K562 (cell line): Measurements from ENCODE around the gene TTC24. TPM values are rescaled to one million over a fixed set of nuclear protein-coding genes. Genes with fewer than 3 reads are reported as not detected.

Experiments used
- ATAC-seq: fragments of 200-7000 bp; cut with Tn5 transposase; 3 replicates; pipeline ENCODE4 v1.9.1; 2020; ENCODE audit warnings: moderate library complexity
- BruUV-seq: library from RNA; stranded (reverse); fragments of 400-500 nt; replicated peaks from 2 replicates; lab custom pipeline; 2021; lab: Mats Ljungman, UMichigan
- CTCF ChIA-PET: fragments of 300-600 bp; formaldehyde crosslinking; extraction: SDS; loops from one replicate; lab custom pipeline; 2021; ENCODE audit warnings: low intra/inter-chr PET ratio; lab: Yijun Ruan, JAX
- POLR2A ChIA-PET: fragments of 300-600, 350-650 bp; sonication (Branson Sonifier 250); formaldehyde crosslinking; extraction: SDS; loops from one replicate; lab custom pipeline; 2021; ENCODE audit warnings: antibody characterized with exemption, inconsistent platforms; lab: Yijun Ruan, JAX
- DNase-seq, 4 experiments: peaks; one replicate each; pipeline versions ENCODE4 v3.0.0 to v3.0.0-alpha.2; 2011 to 2018; ENCODE audit warnings: low spot score in 3 of 4, mixed read lengths in 3 of 4; ENCODE audit errors: extremely low read depth in 1 of 4
- FAIRE-seq: peaks from 2 replicates; lab custom pipeline; 2011; peaks lifted over from hg19 to GRCh38; lab: Jason Lieb, UNC
- H2AFZ ChIP-seq: 2 replicates; pipeline ENCODE4 v1.6.0; 2011; ENCODE audit warnings: low read depth, low read length, control low read depth, inconsistent platforms
- H3K27ac ChIP-seq: fragments of 200-600 bp; 3 replicates; pipeline ENCODE4 v1.8.0; 2011; ENCODE audit warnings: low read depth, mild to moderate bottlenecking, control low read depth, inconsistent platforms, low read length, moderate library complexity, mixed read lengths; ENCODE audit errors: extremely low read depth
- H3K27me3 ChIP-seq, 2 experiments: fragments of 300-600 bp in 1 of 2; 2 replicates in 1 of 2; 3 replicates in 1 of 2; pipeline versions ENCODE4 v1.6.0 to v1.8.0; 2011; ENCODE audit warnings: inconsistent platforms in 2 of 2, low read length in 2 of 2, mild to moderate bottlenecking in 1 of 2, mixed read lengths in 1 of 2, moderate library complexity in 1 of 2; ENCODE audit not compliant: control insufficient read depth in 2 of 2, insufficient read depth in 2 of 2
- H3K36me3 ChIP-seq: fragments of 300-600 bp; 3 replicates; pipeline ENCODE4 v1.8.0; 2011; ENCODE audit warnings: mild to moderate bottlenecking, low read length, inconsistent platforms; ENCODE audit not compliant: control insufficient read depth, insufficient read depth
- H3K4me1 ChIP-seq, 2 experiments: fragments of 200-600 bp in 1 of 2; replicated peaks in 1 of 2; 2 replicates in 1 of 2; 3 replicates in 1 of 2; pipeline versions ENCODE4 v1.5.1 to v1.8.0; 2011; ENCODE audit warnings: inconsistent platforms in 2 of 2, low read length in 2 of 2, mild to moderate bottlenecking in 1 of 2, mixed read lengths in 1 of 2, moderate library complexity in 1 of 2; ENCODE audit not compliant: control insufficient read depth in 2 of 2, insufficient read depth in 2 of 2
- H3K4me2 ChIP-seq: 2 replicates; pipeline ENCODE4 v1.6.1; 2011; ENCODE audit warnings: low read length, control low read depth, inconsistent platforms, mixed read lengths; ENCODE audit not compliant: insufficient read depth
- H3K4me3 ChIP-seq: fragments of 200-600 bp; sonication (generic), shearing (Covaris generic); 2 replicates; pipeline ENCODE4 v1.5.1; 2016; ENCODE audit warnings: control low read depth, inconsistent platforms
- H3K79me2 ChIP-seq: fragments of 200-600 bp; 3 replicates; pipeline ENCODE4 v1.8.0; 2011; ENCODE audit warnings: low read length, inconsistent platforms; ENCODE audit not compliant: control insufficient read depth, insufficient read depth
- H3K9ac ChIP-seq, 2 experiments: 2 replicates each; pipeline versions ENCODE4 v1.6.0 to v1.6.1; 2011; ENCODE audit warnings: low read depth in 2 of 2, low read length in 2 of 2, control low read depth in 1 of 2, inconsistent platforms in 1 of 2, mild to moderate bottlenecking in 1 of 2, mixed read lengths in 1 of 2; ENCODE audit not compliant: insufficient read depth in 1 of 2
- H3K9me1 ChIP-seq: one replicate; pipeline ENCODE4 v1.6.0; 2011; ENCODE audit warnings: inconsistent platforms, mild to moderate bottlenecking, low read length, moderate library complexity; ENCODE audit not compliant: control insufficient read depth, insufficient read depth
- H3K9me3 ChIP-seq: replicated peaks from 2 replicates; pipeline ENCODE4 v1.5.1; 2011; ENCODE audit warnings: low read depth, low read length, inconsistent platforms; ENCODE audit not compliant: control insufficient read depth, insufficient read depth
- H4K20me1 ChIP-seq: replicated peaks from 2 replicates; pipeline ENCODE4 v1.6.1; 2011; ENCODE audit warnings: low read length, inconsistent platforms, mixed read lengths; ENCODE audit not compliant: control insufficient read depth, insufficient read depth
- BHLHE40 ChIP-seq: IDR thresholded peaks from 2 replicates; pipeline ENCODE4 v1.6.1; 2011; ENCODE audit warnings: low read length, improper control_type of control experiment
- CAMTA2 ChIP-seq: fragments of 250-450 bp; sonication (Bioruptor Pico); conservative IDR thresholded peaks from 2 replicates; pipeline ENCODE4 v1.5.1; 2022
- CTCF ChIP-seq, 3 experiments: IDR thresholded peaks in 2 of 3; conservative IDR thresholded peaks in 1 of 3; 2 replicates each; pipeline ENCODE4 v1.5.1; 2011 to 2012; ENCODE audit warnings: low read length in 3 of 3, mild to moderate bottlenecking in 3 of 3, control low read depth in 2 of 3, improper control_type of control experiment in 1 of 3, inconsistent platforms in 1 of 3, low read depth in 1 of 3, mixed read lengths in 1 of 3, moderate library complexity in 1 of 3; ENCODE audit not compliant: insufficient read depth in 2 of 3
- NRF1 ChIP-seq, 2 experiments: fragments of 450-650 bp; IDR thresholded peaks in 1 of 2; conservative IDR thresholded peaks in 1 of 2; 2 replicates each; pipeline ENCODE4 v1.6.1; 2014; ENCODE audit warnings: mild to moderate bottlenecking in 2 of 2
- WGBS: fragments of 100-300 bp; shearing (Covaris generic); methylation state at CpG from one replicate; pipeline ENCODE4 v1.1.6; 2016; ENCODE audit warnings: low coverage, mixed read lengths; ENCODE audit not compliant: insufficient coverage; ENCODE audit errors: missing lambda C conversion rate; 5-methylcytosine and 5-hydroxymethylcytosine counted together
- in situ Hi-C: fragments of 300-500 bp; cut with MboI; formaldehyde crosslinking; loops from 4 replicates; pipeline ENCODE4 v1.15.0; 2018; ENCODE audit warnings: inconsistent platforms, mixed read lengths
- intact Hi-C: fragments of 100-400 bp; cut with micrococcal nuclease; formaldehyde crosslinking; loops from 2 replicates; pipeline ENCODE4 v1.14.2; 2022
- polyA plus RNA-seq, 8 experiments: library from polyadenylated mRNA; depleted of rRNA in 4 of 8; stranded (reverse) in 5 of 8; unstranded in 3 of 8; fragments of >200 nt; fragmentation: Nextera tagmentation in 2 of 8; fragmentation: Illumina TruSeq in 1 of 8; extraction: Ambion mirVana in 2 of 8; extraction: Trizol in 1 of 8; gene quantifications; 2 replicates each; pipeline versions ENCODE4 v1.2.1 to v1.2.3, GENCODE V29; 2011 to 2014; ENCODE audit warnings: inconsistent platforms in 1 of 8, missing spikeins in 1 of 8
- total RNA-seq, 7 experiments: library from RNA; depleted of rRNA in 6 of 7; stranded (reverse); fragments of >200 nt in 6 of 7; fragmentation: Illumina TruSeq in 2 of 7; extraction: Trizol in 2 of 7; gene quantifications; 2 replicates each; pipeline versions ENCODE4 v1.2.1 to v1.2.3, GENCODE V29; 2011 to 2021; ENCODE audit warnings: low replicate concordance in 1 of 7

The TTC24 gene
- total and polyA plus RNA-seq, 9 of the 15 experiments (the other 6 are each of a cell fraction or from before 2014, with no cell fraction given) = not detected

GRCh38 chr1:156549390-156549789 is 30.1 kb upstream of the TTC24 start:
- no TSS peak for BruUV-seq
- no peak for DNase-seq
- no peak for FAIRE-seq
- H3K9me3 ChIP-seq = no peaks in the 10 kb centered on the region
- H3K4me3 ChIP-seq = no peak overlapping the region
- CTCF ChIA-PET = interaction anchor here (0.6 kb wide), 1 partner anchor 1523 kb away, joined by 6 read pairs; no protein-coding TSS in a partner anchor
- no peaks in the 10 kb centered on the region for H3K9me1 ChIP-seq
- no peak overlapping the region for H3K27ac ChIP-seq
- POLR2A ChIA-PET = interaction anchor here (0.6 to 0.8 kb wide), 2 partner anchors 29 to 73 kb away, joined by 3 to 4 read pairs; no protein-coding TSS in a partner anchor
- in situ Hi-C loops = no loop called here
- 81% methylated on average over 2 of the region's 2 CpGs for WGBS
- no peak overlapping the region for H2AFZ ChIP-seq
- H3K4me1 ChIP-seq = no peaks in the 10 kb centered on the region
- H3K4me2 ChIP-seq = no peak overlapping the region
- TF ChIP-seq NRF1 (conservative IDR thresholded peaks at IDR 0.05 in 1 of 2, IDR thresholded peaks at IDR 0.05 in 1 of 2) (no peak), CTCF (IDR thresholded peaks at IDR 0.05 in 2 of 3, conservative IDR thresholded peaks at IDR 0.05 in 1 of 3; ENCODE audit: insufficient read depth in 2 of 3, low read depth in 1 of 3, low read length in 3 of 3) (peak in 1 of 3 experiments; percentile 2; a peak in 1 of 6 replicates), BHLHE40 (no peak), CAMTA2 (CRISPR knock-in tag) (no peak)
- no peaks in the 10 kb centered on the region for H3K27me3 ChIP-seq
- H3K9ac ChIP-seq = no peak overlapping the region
- ATAC-seq = no peak; the same call in 2 of the 3 replicates
- no peaks in the 10 kb centered on the region for H4K20me1 ChIP-seq
- no peaks in the 10 kb centered on the region for H3K79me2 ChIP-seq
- peaks cover 42% of the 10 kb centered on the region; the same call in 2 of the 3 replicates for H3K36me3 ChIP-seq
- intact Hi-C loops = loop anchor here (10.0 kb wide), 1 partner anchor 65 kb away; no protein-coding TSS in a partner anchor
